22Rv1 (cell line): ENCODE results near the gene KRTAP10-2.

Experiments
- CTCF ChIP-seq: fragments of 450-650 bp; IDR thresholded peaks from 2 replicates; pipeline ENCODE4 v1.5.1; 2017; ENCODE audit warnings: mild to moderate bottlenecking
- ZFX ChIP-seq: fragments of 450-650 bp; IDR thresholded peaks from 2 replicates; pipeline ENCODE4 v1.6.1; 2017; ENCODE audit warnings: antibody characterized with exemption, borderline replicate concordance

- no peak for TF ChIP-seq CTCF
- TF ChIP-seq ZFX = no peak
Measured at GRCh38 chr21:44547656-44548331, 3.5 kb downstream of the KRTAP10-2 start.
